Measurements from ENCODE around the gene AUTS2.

AUTS2 gene

GRCh38 chr7:70383066-70383782 lies 784.9 kb downstream of the AUTS2 start:
- DNase-seq (ENCODE audit: low read depth): no peak

- no peak for DNase-seq (ENCODE audit: low read depth)
These were observed 785.7 kb downstream of the AUTS2 start for GRCh38 chr7:70384024-70384423.

GRCh38 chr7:70384891-70385290 lies 786.6 kb downstream of the AUTS2 start:
- no peak for DNase-seq (ENCODE audit: low read depth)

GRCh38 chr7:70387217-70387616 lies 788.9 kb downstream of the AUTS2 start:
- DNase-seq (ENCODE audit: low read depth): no peak

- no peak for DNase-seq (ENCODE audit: low read depth)
These were observed 791.4 kb downstream of the AUTS2 start for GRCh38 chr7:70389531-70390151.

- DNase-seq (ENCODE audit: low read depth): no peak
These were observed 792.0 kb downstream of the AUTS2 start for GRCh38 chr7:70390251-70390650.

GRCh38 chr7:70392256-70392876 lies 794.1 kb downstream of the AUTS2 start:
- no peak for DNase-seq (ENCODE audit: low read depth)

- DNase-seq (ENCODE audit: low read depth): no peak
These were observed 794.7 kb downstream of the AUTS2 start for GRCh38 chr7:70392877-70393435.

- DNase-seq (ENCODE audit: low read depth): no peak
These were observed 795.7 kb downstream of the AUTS2 start for GRCh38 chr7:70393956-70394355.

- DNase-seq (ENCODE audit: low read depth): no peak
These were observed 802.6 kb downstream of the AUTS2 start for GRCh38 chr7:70400829-70401380.

GRCh38 chr7:70402069-70402468 lies 803.8 kb downstream of the AUTS2 start:
- no peak for DNase-seq (ENCODE audit: low read depth)

GRCh38 chr7:70405241-70405640 lies 807.0 kb downstream of the AUTS2 start:
- no peak for DNase-seq (ENCODE audit: low read depth)

- DNase-seq (ENCODE audit: low read depth): no peak
These were observed 808.1 kb downstream of the AUTS2 start for GRCh38 chr7:70406186-70406949.

- no peak for DNase-seq (ENCODE audit: low read depth)
These were observed 808.6 kb downstream of the AUTS2 start for GRCh38 chr7:70406950-70407209.

- DNase-seq (ENCODE audit: low read depth): no peak
These were observed 810.2 kb downstream of the AUTS2 start for GRCh38 chr7:70408477-70408876.

- no peak for DNase-seq (ENCODE audit: low read depth)
These were observed 810.6 kb downstream of the AUTS2 start for GRCh38 chr7:70408891-70409290.

- no peak for DNase-seq (ENCODE audit: low read depth)
These were observed 812.0 kb downstream of the AUTS2 start for GRCh38 chr7:70410134-70410750.

GRCh38 chr7:70414368-70414767 lies 816.1 kb downstream of the AUTS2 start:
- DNase-seq (ENCODE audit: low read depth): no peak

- no peak for DNase-seq (ENCODE audit: low read depth)
These were observed 817.1 kb downstream of the AUTS2 start for GRCh38 chr7:70415179-70415972.

- no peak for DNase-seq (ENCODE audit: low read depth)
These were observed 818.2 kb downstream of the AUTS2 start for GRCh38 chr7:70416347-70416985.
